Measurements from ENCODE around the gene MSANTD2. TPM values are rescaled to one million over a fixed set of nuclear protein-coding genes. Genes with fewer than 3 reads are reported as not detected.

Gene MSANTD2
- total and polyA plus RNA-seq, 2 of the 4 experiments (the other 2 are of a cell fraction) = 5.0 to 6.0 TPM

- H2BK20ac ChIP-seq (ENCODE audit: low read depth, low read length) = peak overlapping the region; percentile 41; the same call in 1 of the 2 replicates
- peaks cover 14% of the 10 kb centered on the region for H3K9me1 ChIP-seq (ENCODE audit: insufficient read depth, low read length)
- peak overlapping the region; percentile 30 to 92; a peak in 3 of 4 replicates for H4K8ac ChIP-seq (ENCODE audit: low read depth in 2 of 2, low read length in 2 of 2)
- no peaks in the 10 kb centered on the region for H3K9me3 ChIP-seq (ENCODE audit: control insufficient read depth, insufficient read depth, low read length)
- H3K27ac ChIP-seq (ENCODE audit: insufficient read depth, low read length) = peak overlapping the region; percentile 4; the same call in 1 of the 2 replicates
- intact Hi-C loops (cut with micrococcal nuclease) = loop anchor here (10.0 kb wide), 1 partner anchor 72 kb away; the partner anchor contains the start of genes SIAE and SPA17
- H3K14ac ChIP-seq (replicated peaks; ENCODE audit: low read depth, low read length) = peak overlapping the region; percentile 87
- peak overlapping the region; percentile 100 for H2AFZ ChIP-seq (replicated peaks; ENCODE audit: low read length, poor library complexity)
- H3K27me3 ChIP-seq (ENCODE audit: control insufficient read depth, insufficient read depth, low read length) = no peaks in the 10 kb centered on the region; the same call in 1 of the 2 replicates
- BruUV-seq (replicated peaks) = no TSS peak
- H4K5ac ChIP-seq (ENCODE audit: low read depth, low read length) = peak overlapping the region; percentile 16; the same call in 1 of the 2 replicates
- H3K9ac ChIP-seq (ENCODE audit: low read depth, low read length) = peak overlapping the region; percentile 12
- WGBS, 2 experiments (ENCODE audit: extremely low coverage in 2 of 2, insufficient read length in 1 of 2) = 0% methylated on average over 1 of the region's 37 CpGs; no CpG with 5 or more reads in 1 of the 2 experiments
- H3K4me1 ChIP-seq (ENCODE audit: control insufficient read depth, insufficient read depth, low read length) = peaks cover 10% of the 10 kb centered on the region
- peak; percentile 72 for DNase-seq
- peak overlapping the region; percentile 58 for H3K4ac ChIP-seq (ENCODE audit: low read depth, low read length)
- no peak overlapping the region for H3K56ac ChIP-seq (ENCODE audit: extremely low read depth, insufficient read depth, low read length)
- ATAC-seq (ENCODE audit: low read depth) = peak; percentile 96
- H2AK5ac ChIP-seq (ENCODE audit: low read depth, low read length) = peak overlapping the region; percentile 64; the same call in 1 of the 2 replicates
- H3K23ac ChIP-seq (ENCODE audit: low read depth, low read length) = peak overlapping the region; percentile 90
- H3K4me3 ChIP-seq (ENCODE audit: insufficient read depth, low read depth, low read length) = peak overlapping the region; percentile 58
- peak overlapping the region; percentile 20 for H3K18ac ChIP-seq (ENCODE audit: low read depth, low read length)
- no peaks in the 10 kb centered on the region for H4K20me1 ChIP-seq (ENCODE audit: insufficient read depth, low read length)
- POLR2A ChIA-PET (ENCODE audit: unreplicated experiment) = no interaction called here
- peak overlapping the region; percentile 52 for H4K91ac ChIP-seq (ENCODE audit: insufficient read depth, low read depth, low read length)
- in situ Hi-C loops (cut with MboI; ENCODE audit: low sequenced_read_pairs) = no loop called here
- peak overlapping the region; percentile 61; the same call in 1 of the 3 replicates for H2BK15ac ChIP-seq (ENCODE audit: low read depth, low read length)
- peak overlapping the region; percentile 27 for H2BK5ac ChIP-seq (ENCODE audit: low read depth, low read length, poor library complexity, severe bottlenecking)
- peak overlapping the region; percentile 85 for H3K4me2 ChIP-seq (ENCODE audit: low read depth, low read length)
- CTCF ChIA-PET = interaction anchor here (0.9 to 1.3 kb wide), 6 partner anchors 11 to 130 kb away, joined by 3 to 5 read pairs (median 3); no protein-coding TSS in a partner anchor
- H2BK120ac ChIP-seq (ENCODE audit: low read depth, low read length) = peak overlapping the region; percentile 82
- no peaks in the 10 kb centered on the region; a peak in 1 of 4 replicates for H3K79me1 ChIP-seq (ENCODE audit: low read depth in 1 of 2, low read length in 2 of 2)
- dilution Hi-C loops (cut with HindIII; ENCODE audit: low sequenced_read_pairs, unreplicated experiment) = no loop called here
- H3K36me3 ChIP-seq (ENCODE audit: control insufficient read depth, insufficient read depth, low read length) = no peaks in the 10 kb centered on the region
- peak overlapping the region; percentile 74 for H2AK9ac ChIP-seq (replicated peaks; ENCODE audit: low read depth, low read length, poor library complexity)
- no peak for TF ChIP-seq ELK1 (IDR thresholded peaks at IDR 0.05; ENCODE audit: borderline replicate concordance, low read depth, low read length)
- TF ChIP-seq POLR2A (IDR thresholded peaks at IDR 0.05; ENCODE audit: low read depth, low read length) = no peak
- TF ChIP-seq BHLHE40 (IDR thresholded peaks at IDR 0.05; ENCODE audit: low read depth, low read length) = no peak
- no peak for TF ChIP-seq MXI1 (IDR thresholded peaks at IDR 0.05; ENCODE audit: borderline replicate concordance, low read depth, low read length)
- TF ChIP-seq USF2 (IDR thresholded peaks at IDR 0.05; ENCODE audit: low read depth, low read length) = no peak
- peak; percentile 35 for TF ChIP-seq RAD21 (IDR thresholded peaks at IDR 0.05; ENCODE audit: low read length)
- TF ChIP-seq, protein P1, sequence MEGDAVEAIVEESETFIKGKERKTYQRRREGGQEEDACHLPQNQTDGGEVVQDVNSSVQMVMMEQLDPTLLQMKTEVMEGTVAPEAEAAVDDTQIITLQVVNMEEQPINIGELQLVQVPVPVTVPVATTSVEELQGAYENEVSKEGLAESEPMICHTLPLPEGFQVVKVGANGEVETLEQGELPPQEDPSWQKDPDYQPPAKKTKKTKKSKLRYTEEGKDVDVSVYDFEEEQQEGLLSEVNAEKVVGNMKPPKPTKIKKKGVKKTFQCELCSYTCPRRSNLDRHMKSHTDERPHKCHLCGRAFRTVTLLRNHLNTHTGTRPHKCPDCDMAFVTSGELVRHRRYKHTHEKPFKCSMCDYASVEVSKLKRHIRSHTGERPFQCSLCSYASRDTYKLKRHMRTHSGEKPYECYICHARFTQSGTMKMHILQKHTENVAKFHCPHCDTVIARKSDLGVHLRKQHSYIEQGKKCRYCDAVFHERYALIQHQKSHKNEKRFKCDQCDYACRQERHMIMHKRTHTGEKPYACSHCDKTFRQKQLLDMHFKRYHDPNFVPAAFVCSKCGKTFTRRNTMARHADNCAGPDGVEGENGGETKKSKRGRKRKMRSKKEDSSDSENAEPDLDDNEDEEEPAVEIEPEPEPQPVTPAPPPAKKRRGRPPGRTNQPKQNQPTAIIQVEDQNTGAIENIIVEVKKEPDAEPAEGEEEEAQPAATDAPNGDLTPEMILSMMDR (conservative IDR thresholded peaks at IDR 0.05; ENCODE audit: low read depth, low read length) = peak; percentile 57
- TF ChIP-seq MAZ (IDR thresholded peaks at IDR 0.05; ENCODE audit: borderline replicate concordance, low read depth, low read length) = no peak
- TF ChIP-seq CEBPB (IDR thresholded peaks at IDR 0.05; ENCODE audit: low read depth, low read length) = no peak
- no peak for TF ChIP-seq MAFK (IDR thresholded peaks at IDR 0.05; ENCODE audit: low read depth, low read length)
- peak; percentile 31 for TF ChIP-seq SMC3 (IDR thresholded peaks at IDR 0.05; ENCODE audit: low read depth, low read length)
- no peak for TF ChIP-seq FOS (IDR thresholded peaks at IDR 0.05; ENCODE audit: low read depth, low read length)
- no peak for TF ChIP-seq RCOR1 (IDR thresholded peaks at IDR 0.05; ENCODE audit: insufficient replicate concordance, low read length)
- no peak for TF ChIP-seq CHD1 (IDR thresholded peaks at IDR 0.05; ENCODE audit: low read depth, low read length)
Observed at GRCh38 chr11:124746621-124747243, 53.5 kb downstream of the MSANTD2 start.
